GM19239 (cell line): ENCODE data around the gene EP300.
"Not testable (repeated sequence)": the region's sequence is repeated elsewhere in the genome, so short reads cannot be mapped to it uniquely, and the experiment has no call there.

Experiments
- DNase-seq: peaks from one replicate; pipeline ENCODE4 v3.0.0; 2011; ENCODE audit warnings: low spot score; ENCODE audit not compliant: insufficient read length
- FAIRE-seq: peaks from 2 replicates; lab custom pipeline; 2011; peaks lifted over from hg19 to GRCh38; lab: Jason Lieb, UNC

EP300 gene

GRCh38 chr22:41076857-41077256 lies 15.5 kb upstream of the EP300 start:
- DNase-seq (no peak), FAIRE-seq (no peak)

- DNase-seq: no peak
- FAIRE-seq: no peak
These were observed 13.5 kb upstream of the EP300 start for GRCh38 chr22:41078931-41079330.

- DNase-seq (no peak), FAIRE-seq (no peak)
These were observed 6.5 kb upstream of the EP300 start for GRCh38 chr22:41085842-41086241.

- FAIRE-seq (peak; percentile 97), DNase-seq (peak; percentile 93)
These were observed 1.0 kb upstream of the EP300 start for GRCh38 chr22:41091132-41092022.

- DNase-seq: peak; percentile 32
These were observed 537 bp downstream of the EP300 start for GRCh38 chr22:41092847-41093411.

GRCh38 chr22:41094041-41094593 lies 1.7 kb downstream of the EP300 start:
- no peak for DNase-seq
- peak; percentile 93 for FAIRE-seq

More at GRCh38 chr22:41092847-41093411, 537 bp downstream of the EP300 start:
- peak; percentile 64 for FAIRE-seq

- no peak for FAIRE-seq
These were observed 4.0 kb downstream of the EP300 start for GRCh38 chr22:41096391-41096790.

GRCh38 chr22:41096841-41097240 lies 4.4 kb downstream of the EP300 start:
- DNase-seq (no peak), FAIRE-seq (no peak)

More at GRCh38 chr22:41096391-41096790, 4.0 kb downstream of the EP300 start:
- DNase-seq: no peak

GRCh38 chr22:41099036-41099435 lies 6.6 kb downstream of the EP300 start:
- DNase-seq (no peak), FAIRE-seq (no peak)

GRCh38 chr22:41106122-41106968 lies 14.0 kb downstream of the EP300 start:
- DNase-seq (no peak), FAIRE-seq (peak; percentile 35)

GRCh38 chr22:41106969-41107325 lies 14.6 kb downstream of the EP300 start:
- not testable (repeated sequence) for DNase-seq, FAIRE-seq

- no peak for DNase-seq
- no peak for FAIRE-seq
These were observed 18.6 kb downstream of the EP300 start for GRCh38 chr22:41110968-41111367.

GRCh38 chr22:41116342-41116741 lies 23.9 kb downstream of the EP300 start:
- FAIRE-seq: no peak

GRCh38 chr22:41117127-41117965 lies 25.0 kb downstream of the EP300 start:
- FAIRE-seq (peak; percentile 39), DNase-seq (no peak)

More at GRCh38 chr22:41116342-41116741, 23.9 kb downstream of the EP300 start:
- no peak for DNase-seq

GRCh38 chr22:41123151-41123550 lies 30.8 kb downstream of the EP300 start:
- DNase-seq (no peak), FAIRE-seq (no peak)

- FAIRE-seq (no peak), DNase-seq (no peak)
These were observed 31.7 kb downstream of the EP300 start for GRCh38 chr22:41124086-41124485.

- FAIRE-seq (no peak), DNase-seq (no peak)
These were observed 35.1 kb downstream of the EP300 start for GRCh38 chr22:41127451-41127850.

- FAIRE-seq: no peak
- no peak for DNase-seq
These were observed 36.2 kb downstream of the EP300 start for GRCh38 chr22:41128606-41129005.

GRCh38 chr22:41132550-41132949 lies 40.2 kb downstream of the EP300 start:
- DNase-seq (no peak), FAIRE-seq (no peak)
